Large intestine (tissue), 12 donors: ENCODE results near the gene MYH9. TPM values are rescaled to one million over a fixed set of nuclear protein-coding genes. Genes with fewer than 3 reads are reported as not detected.
A peak's percentile ranks its signal among the peaks of the same experiment; 100 is the strongest.
"Not testable (repeated sequence)": the region's sequence is repeated elsewhere in the genome, so short reads cannot be mapped to it uniquely, and the experiment has no call there.

ENCODE experiments used
- DNase-seq, 2 donors: peaks; one replicate each; pipeline versions ENCODE4 v3.0.0 to v3.0.0-alpha.2; 2013
- H3K27ac ChIP-seq: one replicate; pipeline ENCODE4 v1.5.1; 2013; ENCODE audit warnings: low read length
- H3K27me3 ChIP-seq: 2 replicates; pipeline ENCODE4 v1.6.1; 2013; ENCODE audit warnings: low read length; ENCODE audit not compliant: control insufficient read depth, insufficient read depth
- H3K36me3 ChIP-seq: 2 replicates; pipeline ENCODE4 v1.6.1; 2013; ENCODE audit warnings: low read length; ENCODE audit not compliant: control insufficient read depth, insufficient read depth
- H3K4me1 ChIP-seq: one replicate; pipeline ENCODE4 v1.6.1; 2013; ENCODE audit warnings: low read length; ENCODE audit not compliant: control insufficient read depth, insufficient read depth
- H3K4me3 ChIP-seq: one replicate; pipeline ENCODE4 v1.5.1; 2013; ENCODE audit warnings: low read length
- H3K9me3 ChIP-seq: one replicate; pipeline ENCODE4 v1.6.1; 2013; ENCODE audit warnings: mild to moderate bottlenecking, low read depth, low read length, moderate library complexity; ENCODE audit not compliant: control insufficient read depth
- WGBS: methylation state at CpG from one replicate; pipeline ENCODE4 v1.1.5; 2013; ENCODE audit warnings: low lambda C conversion rate; ENCODE audit not compliant: insufficient coverage; 5-methylcytosine and 5-hydroxymethylcytosine counted together
- long read RNA-seq, 11 donors: transcript quantifications; one replicate each; lab custom pipeline, GENCODE V29; 2026
- polyA plus RNA-seq: library from polyadenylated mRNA; unstranded; fragments of 120-200 nt; gene quantifications from one replicate; pipeline ENCODE4 v1.2.1, GENCODE V29; 2013

Gene MYH9
- 191 TPM for polyA plus RNA-seq
- long read RNA-seq, donor 1, full-length matches to known transcripts: 2 of 8 reads
- long read RNA-seq, donor 1, partial matches to known transcripts: 6 of 8 reads
- long read RNA-seq, donor 1, other reads (novel, unspliced or antisense): 0 of 8 reads
- long read RNA-seq, donor 2, full-length matches to known transcripts: 1 of 32 reads
- long read RNA-seq, donor 2, partial matches to known transcripts: 31 of 32 reads
- long read RNA-seq, donor 2, other reads (novel, unspliced or antisense): 0 of 32 reads
- long read RNA-seq, donor 3, full-length matches to known transcripts: 1 of 11 reads
- long read RNA-seq, donor 3, partial matches to known transcripts: 0 of 11 reads
- long read RNA-seq, donor 3, other reads (novel, unspliced or antisense): 10 of 11 reads
- long read RNA-seq, donor 4: 0 reads
- long read RNA-seq, donor 5, full-length matches to known transcripts: 4 of 4 reads
- long read RNA-seq, donor 5, partial matches to known transcripts: 0 of 4 reads
- long read RNA-seq, donor 5, other reads (novel, unspliced or antisense): 0 of 4 reads
- long read RNA-seq, donor 6, full-length matches to known transcripts: 2 of 11 reads
- long read RNA-seq, donor 6, partial matches to known transcripts: 0 of 11 reads
- long read RNA-seq, donor 6, other reads (novel, unspliced or antisense): 9 of 11 reads
- long read RNA-seq, donor 7, partial matches to known transcripts: 5 of 5 reads
- long read RNA-seq, donor 7, other reads (novel, unspliced or antisense): 0 of 5 reads
- long read RNA-seq, donor 8, partial matches to known transcripts: 42 of 44 reads
- long read RNA-seq, donor 8, other reads (novel, unspliced or antisense): 0 of 44 reads
- long read RNA-seq, donor 9, partial matches to known transcripts: 6 of 6 reads
- long read RNA-seq, donor 9, other reads (novel, unspliced or antisense): 0 of 6 reads
- long read RNA-seq, donor 10, partial matches to known transcripts: 11 of 12 reads
- long read RNA-seq, donor 10, other reads (novel, unspliced or antisense): 0 of 12 reads
- long read RNA-seq, donor 11, full-length matches to known transcripts: 2 of 9 reads
- long read RNA-seq, donor 11, partial matches to known transcripts: 0 of 9 reads
- long read RNA-seq, donor 11, other reads (novel, unspliced or antisense): 7 of 9 reads

DNA sequence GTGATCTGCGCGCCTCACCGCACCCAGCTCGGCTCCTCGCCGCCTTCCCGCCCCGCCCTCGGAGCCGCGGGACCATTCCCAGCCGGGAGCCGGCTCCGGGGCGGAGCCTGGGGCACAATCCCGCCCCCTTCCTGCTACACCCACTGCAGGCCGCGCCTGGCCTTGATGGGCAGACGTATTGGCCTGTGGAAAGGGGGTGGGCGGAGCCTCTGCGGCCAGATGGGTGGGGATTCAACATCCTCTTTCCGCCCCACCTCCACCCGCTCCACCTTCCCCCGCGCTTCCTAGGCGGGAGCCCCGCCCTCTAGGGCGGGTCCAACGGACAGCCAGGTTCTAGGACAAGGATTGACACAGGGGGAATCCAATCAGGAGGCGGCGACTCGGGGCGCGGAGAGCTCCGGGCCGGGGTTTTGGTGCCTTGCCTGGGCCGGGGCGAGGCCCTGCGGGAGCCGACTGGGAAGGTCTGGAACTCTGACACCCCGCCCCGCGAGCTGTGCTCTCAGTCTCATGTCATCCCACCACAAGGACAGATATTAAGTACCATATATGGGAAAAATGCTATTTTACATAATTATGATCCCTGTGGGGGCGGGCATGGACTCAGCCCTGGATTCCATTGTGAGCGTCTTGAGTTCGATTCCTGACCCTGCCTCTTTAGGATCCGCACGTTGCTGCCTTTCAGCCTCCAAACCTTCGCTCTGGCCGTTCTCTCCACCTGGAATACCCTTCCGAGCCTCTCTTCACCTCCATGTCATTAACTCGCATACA lies at the start of gene MYH9:
Gene MYH9, minus strand, starts transcription at position 9 of the 768 bp plus-strand sequence. CDS start 38,731 bp downstream, outside the sequence.
- Histone ChIP-seq H3K9me3 (no peaks in the 10 kb centered on the region), H3K36me3 (peaks cover 7% of the 10 kb centered on the region), H3K4me1 (peaks cover 23% of the 10 kb centered on the region), H3K27ac (peak within 1 kb of the TSS; percentile 95), H3K27me3 (no peaks in the 10 kb centered on the region), H3K4me3 (peak within 1 kb of the TSS; percentile 87)
- peak; percentile 100 for DNase-seq
- 50% methylated on average over 2 of the region's 52 CpGs for WGBS

DNA sequence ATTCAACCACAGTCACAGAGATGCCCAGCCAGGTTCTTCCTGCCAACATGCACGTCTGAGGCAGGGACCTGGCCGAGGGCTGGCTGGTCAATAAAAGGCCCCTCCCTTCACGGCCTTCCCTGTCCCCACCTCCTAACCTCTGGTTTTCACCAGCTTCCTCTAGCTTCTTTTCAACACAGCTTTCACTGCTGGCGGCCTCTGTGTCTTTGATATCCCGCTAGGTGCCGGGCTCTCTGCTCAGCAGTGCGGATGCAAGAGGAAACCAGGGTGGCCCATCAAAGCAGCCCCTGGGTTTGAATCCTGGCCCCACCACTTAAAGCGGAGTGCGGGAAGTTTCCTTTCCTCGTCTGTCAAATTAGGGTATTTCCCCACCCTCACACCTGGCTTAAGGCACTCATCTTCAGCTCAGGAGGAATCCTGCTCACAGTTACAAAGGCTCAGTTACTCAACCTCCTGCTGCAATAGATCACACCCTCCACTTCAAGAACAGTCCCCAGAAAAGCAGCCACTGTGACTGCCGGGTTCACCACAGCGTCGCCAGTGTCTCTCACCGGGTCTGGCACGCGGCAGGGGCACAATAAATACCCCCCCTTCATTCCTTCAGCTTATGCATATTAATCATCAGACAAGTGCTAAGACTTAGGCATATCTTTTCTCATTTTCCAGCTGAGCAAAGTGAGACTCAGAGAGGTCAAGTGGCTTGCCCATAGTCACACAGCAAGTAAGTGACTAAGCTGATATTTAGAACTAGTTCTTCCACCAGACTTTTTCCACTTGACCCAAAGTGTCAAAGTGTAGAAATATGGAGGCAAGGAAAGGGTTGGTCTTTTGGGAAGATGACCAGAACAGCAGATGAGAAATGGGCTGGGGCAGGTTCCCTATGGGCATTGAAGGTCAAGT lies 48.0 kb upstream of the MYH9 start:
- H3K27me3 ChIP-seq: no peaks in the 10 kb centered on the region
- no peaks in the 10 kb centered on the region for H3K36me3 ChIP-seq
- no peak overlapping the region for H3K4me3 ChIP-seq
- H3K9me3 ChIP-seq: no peaks in the 10 kb centered on the region
- H3K27ac ChIP-seq: peak overlapping the region; percentile 91
- DNase-seq: peak in 1 of 2 donors; percentile 80
- H3K4me1 ChIP-seq: peaks cover 54% of the 10 kb centered on the region
- 17% methylated on average over 1 of the region's 16 CpGs for WGBS

DNA sequence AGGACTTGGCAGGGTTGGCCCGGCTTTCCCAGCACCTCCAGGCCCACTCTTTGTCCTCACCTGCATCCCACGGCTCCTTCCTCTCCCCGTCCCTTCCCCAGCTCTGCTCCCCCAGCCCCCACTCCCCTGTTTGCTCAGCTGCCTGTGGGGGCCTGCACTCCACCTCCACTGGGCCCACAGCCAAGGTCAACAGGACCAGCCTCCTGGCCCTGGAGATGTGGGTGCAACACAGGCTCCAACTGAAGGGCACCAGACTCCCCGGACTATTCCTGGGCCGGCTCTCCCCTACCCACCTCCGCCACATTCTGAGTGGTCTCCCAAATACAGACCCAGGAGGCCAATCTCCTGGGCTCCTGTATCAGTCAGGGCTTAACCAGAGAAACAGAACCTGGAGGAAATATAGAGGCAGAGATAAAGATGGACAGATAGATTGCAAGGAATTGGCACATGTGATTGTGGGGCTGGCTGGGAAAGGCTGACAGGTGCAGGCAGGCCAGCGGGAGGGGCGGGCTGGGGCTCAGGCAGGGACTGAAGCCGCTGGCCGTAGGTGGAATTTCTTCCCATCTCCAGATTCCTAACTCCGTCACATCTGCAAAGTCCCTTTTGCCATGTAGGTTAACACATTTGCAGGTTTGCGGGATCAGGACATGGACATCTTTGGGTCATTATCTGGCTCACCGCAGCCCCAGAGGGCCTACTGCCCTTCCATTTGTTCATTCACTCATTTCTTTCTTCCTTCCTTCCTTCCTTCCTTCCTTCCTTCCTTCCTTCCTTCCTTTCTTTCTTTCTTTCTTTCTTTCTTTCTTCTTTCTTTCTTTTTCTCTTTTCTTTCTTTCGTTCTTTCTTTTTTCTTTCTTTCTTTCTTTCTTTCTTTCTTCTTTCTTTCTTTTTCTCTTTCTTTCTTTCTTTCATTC lies 45.8 kb upstream of the MYH9 start:
- H3K36me3 ChIP-seq: no peaks in the 10 kb centered on the region
- no peaks in the 10 kb centered on the region for H3K27me3 ChIP-seq
- peaks cover 49% of the 10 kb centered on the region for H3K4me1 ChIP-seq
- WGBS: 69% methylated on average over 3 of the region's 14 CpGs
- DNase-seq: peak in 1 of 2 donors; percentile 78
- H3K4me3 ChIP-seq: no peak overlapping the region
- H3K27ac ChIP-seq: peak overlapping the region; percentile 91
- no peaks in the 10 kb centered on the region for H3K9me3 ChIP-seq

DNA sequence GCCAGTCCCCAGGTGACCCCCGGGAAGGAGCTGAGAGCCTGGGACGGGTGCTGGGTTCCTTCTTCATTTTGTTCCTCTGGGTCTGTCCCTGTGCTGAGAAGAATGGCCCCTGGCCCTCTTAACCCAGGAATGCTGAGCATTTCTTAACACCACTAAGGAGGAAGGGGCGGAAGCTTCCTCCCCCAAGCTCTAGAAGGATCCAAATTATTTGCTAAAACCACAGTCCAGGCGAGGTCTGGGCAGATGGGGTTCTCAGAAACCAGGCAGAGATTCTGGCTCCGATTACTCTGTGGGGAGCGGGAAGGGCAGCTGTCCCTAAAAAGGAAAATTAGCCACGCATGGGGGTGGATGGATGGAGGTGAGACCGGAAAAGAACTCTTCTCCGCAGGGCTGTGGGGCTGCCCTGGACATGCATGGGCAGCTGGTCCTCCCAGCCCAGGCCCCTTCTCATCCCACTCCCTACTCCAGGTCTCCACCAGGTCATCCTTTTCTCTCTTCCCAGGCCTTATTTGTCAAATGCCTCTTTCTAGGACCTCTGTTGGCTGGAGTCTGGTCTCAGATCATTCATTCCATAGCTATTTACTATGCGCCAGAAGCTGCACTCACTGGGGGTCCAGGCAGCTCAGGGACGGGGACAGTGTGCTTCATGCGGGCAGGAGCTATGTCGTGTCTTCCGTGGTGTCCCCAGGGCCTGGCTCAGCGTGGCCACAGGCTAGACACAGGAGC lies 45.0 kb upstream of the MYH9 start:
- Histone ChIP-seq H3K4me3 (no peak overlapping the region), H3K4me1 (peaks cover 49% of the 10 kb centered on the region), H3K9me3 (no peaks in the 10 kb centered on the region), H3K27ac (peak overlapping the region; percentile 91), H3K36me3 (no peaks in the 10 kb centered on the region), H3K27me3 (no peaks in the 10 kb centered on the region)
- WGBS: no CpG with 5 or more reads among the region's 15 CpGs
- DNase-seq: no peak

DNA sequence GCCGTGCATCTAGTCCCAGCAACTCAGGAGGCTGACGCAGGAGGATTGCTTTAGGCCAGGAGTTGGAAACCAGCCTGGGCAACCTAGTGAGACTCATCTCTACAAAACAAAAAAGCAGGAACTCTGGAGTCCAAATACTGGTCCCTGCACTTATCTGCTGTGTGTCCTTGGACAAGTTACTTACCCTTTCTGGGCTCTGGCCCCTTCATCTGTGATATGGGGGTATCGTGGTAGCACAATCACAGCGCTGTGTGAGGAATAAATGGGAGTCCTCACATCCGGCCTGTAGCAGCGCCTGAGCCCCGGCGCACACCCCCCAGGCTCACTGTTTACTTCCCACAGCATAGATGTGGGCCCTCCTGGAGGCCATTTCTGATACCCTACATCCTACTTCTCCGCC lies 44.2 kb upstream of the MYH9 start:
- Histone ChIP-seq H3K36me3 (no peaks in the 10 kb centered on the region), H3K27ac (peak overlapping the region; percentile 45), H3K9me3 (no peaks in the 10 kb centered on the region), H3K4me1 (peaks cover 49% of the 10 kb centered on the region), H3K4me3 (no peak overlapping the region), H3K27me3 (no peaks in the 10 kb centered on the region)
- no peak for DNase-seq
- no CpG with 5 or more reads among the region's 9 CpGs for WGBS

DNA sequence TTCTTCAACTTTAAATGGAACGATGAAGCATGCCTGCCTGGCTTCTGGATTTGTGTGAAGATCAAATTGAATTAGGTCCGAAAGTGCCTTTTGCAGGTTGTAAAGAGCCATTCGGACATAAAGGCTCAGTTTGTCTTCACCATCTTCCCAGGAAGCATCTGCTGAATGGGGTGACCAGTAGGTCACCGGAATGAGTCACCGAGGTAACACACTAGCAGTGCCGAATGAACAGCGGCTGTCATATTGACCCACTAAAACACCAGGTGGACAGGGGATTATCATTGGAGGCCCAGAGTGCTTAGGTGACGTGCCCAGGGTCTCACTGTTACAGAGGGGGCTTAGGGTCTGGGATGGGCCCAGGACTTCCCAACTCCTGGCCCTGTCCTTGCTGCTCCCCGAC lies 43.1 kb upstream of the MYH9 start:
- WGBS: no CpG with 5 or more reads among the region's 9 CpGs

DNA sequence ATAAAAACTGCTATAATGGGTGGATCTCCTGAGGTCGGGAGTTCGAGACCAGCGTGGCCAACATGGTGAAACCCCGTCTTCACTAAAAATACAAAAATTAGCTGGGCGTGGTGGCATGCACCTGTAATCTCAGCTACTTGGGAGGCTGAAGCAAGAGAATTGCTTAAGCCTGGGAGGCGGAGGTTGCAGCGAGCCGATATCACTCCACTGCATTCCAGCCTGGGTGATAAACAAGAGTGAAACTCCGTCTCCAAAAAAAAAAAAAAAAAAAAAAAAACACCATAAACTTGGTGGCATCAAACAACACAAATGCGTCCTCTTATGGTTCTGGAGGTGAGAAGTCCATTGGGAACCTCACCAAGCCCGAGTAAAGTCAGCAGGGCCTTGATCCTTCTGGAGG lies 40.2 kb upstream of the MYH9 start:
- H3K27me3 ChIP-seq, DNase-seq, H3K4me3 ChIP-seq, H3K9me3 ChIP-seq, H3K27ac ChIP-seq, H3K36me3 ChIP-seq: not testable (repeated sequence)
- H3K4me1 ChIP-seq: peaks cover 28% of the 10 kb centered on the region
- 100% methylated on average over 2 of the region's 11 CpGs for WGBS

More for the DNA sequence above, 43.1 kb upstream of the MYH9 start:
- no peaks in the 10 kb centered on the region for H3K27me3 ChIP-seq
- no peak overlapping the region for H3K27ac ChIP-seq
- no peaks in the 10 kb centered on the region for H3K9me3 ChIP-seq
- no peak overlapping the region for H3K4me3 ChIP-seq
- no peak for DNase-seq
- peaks cover 48% of the 10 kb centered on the region for H3K4me1 ChIP-seq
- H3K36me3 ChIP-seq: no peaks in the 10 kb centered on the region

DNA sequence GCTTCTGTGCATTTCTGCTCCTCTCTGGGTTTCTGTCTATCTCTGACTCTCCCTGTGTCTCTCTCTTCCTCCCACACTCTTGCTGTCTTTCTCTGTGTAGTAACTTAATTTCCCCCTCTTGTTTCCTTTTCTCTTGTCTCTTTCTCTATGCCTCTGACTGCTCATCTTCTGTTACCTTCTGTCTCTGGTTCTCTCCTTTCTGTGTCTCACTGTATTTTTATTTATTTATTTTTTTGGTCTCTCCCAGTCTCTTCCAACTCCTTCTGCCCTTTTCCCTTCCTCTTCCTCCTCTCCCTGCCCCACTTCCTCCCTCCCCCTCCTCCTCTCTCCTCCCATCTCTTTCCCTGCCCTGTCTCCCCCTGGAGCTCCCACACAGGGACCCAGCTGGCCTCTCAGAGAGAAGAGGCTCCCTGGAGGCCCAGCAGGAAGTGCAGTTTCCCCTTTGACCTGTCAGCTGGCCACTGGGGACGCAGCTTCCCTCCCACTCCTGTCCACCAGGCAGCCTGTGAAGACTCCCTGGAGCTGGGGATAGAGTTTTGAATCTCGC lies 38.3 kb upstream of the MYH9 start:
- DNase-seq: peak; percentile 56 to 69
- H3K4me1 ChIP-seq: peaks cover 28% of the 10 kb centered on the region
- no peaks in the 10 kb centered on the region for H3K36me3 ChIP-seq
- H3K4me3 ChIP-seq: no peak overlapping the region
- H3K27ac ChIP-seq: peak overlapping the region; percentile 75
- no peaks in the 10 kb centered on the region for H3K27me3 ChIP-seq
- no peaks in the 10 kb centered on the region for H3K9me3 ChIP-seq
- no CpG with 5 or more reads among the region's 2 CpGs for WGBS
